GM10266 (cell line): ENCODE results near the gene LRRC70.
A peak's percentile ranks its signal among the peaks of the same experiment; 100 is the strongest.

Source experiments
- DNase-seq: peaks from one replicate; pipeline ENCODE4 v3.0.0; 2012; ENCODE audit errors: extremely low spot score
- TF ChIP-seq, protein P1 (sequence below): IDR thresholded peaks from 2 replicates; pipeline ENCODE4 v1.5.1; 2012; ENCODE audit warnings: mild to moderate bottlenecking, low read depth; ENCODE audit not compliant: control insufficient read depth, insufficient read depth; ENCODE audit errors: missing control alignments

Gene LRRC70

DNA sequence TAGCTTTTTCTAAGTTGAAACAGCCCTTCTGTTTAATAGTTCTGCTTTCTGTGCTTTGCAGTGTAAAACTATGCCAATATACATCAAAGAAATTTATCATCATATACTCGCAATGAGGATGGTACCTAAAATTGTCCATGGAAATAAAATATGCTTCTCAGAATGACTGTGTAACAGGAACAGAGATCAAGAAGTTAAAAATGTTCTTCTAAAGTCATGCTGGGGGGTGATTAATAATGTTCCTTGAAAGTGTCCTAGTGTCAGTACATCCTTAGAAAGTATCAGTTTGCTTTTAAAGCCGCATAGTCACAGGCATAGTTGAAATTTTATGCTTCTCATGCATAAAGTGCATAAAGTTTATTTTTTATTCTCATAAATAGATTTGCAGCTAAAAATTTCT, 4.0 kb upstream of the LRRC70 start:
- DNase-seq: peak; percentile 6
- TF ChIP-seq, protein P1, sequence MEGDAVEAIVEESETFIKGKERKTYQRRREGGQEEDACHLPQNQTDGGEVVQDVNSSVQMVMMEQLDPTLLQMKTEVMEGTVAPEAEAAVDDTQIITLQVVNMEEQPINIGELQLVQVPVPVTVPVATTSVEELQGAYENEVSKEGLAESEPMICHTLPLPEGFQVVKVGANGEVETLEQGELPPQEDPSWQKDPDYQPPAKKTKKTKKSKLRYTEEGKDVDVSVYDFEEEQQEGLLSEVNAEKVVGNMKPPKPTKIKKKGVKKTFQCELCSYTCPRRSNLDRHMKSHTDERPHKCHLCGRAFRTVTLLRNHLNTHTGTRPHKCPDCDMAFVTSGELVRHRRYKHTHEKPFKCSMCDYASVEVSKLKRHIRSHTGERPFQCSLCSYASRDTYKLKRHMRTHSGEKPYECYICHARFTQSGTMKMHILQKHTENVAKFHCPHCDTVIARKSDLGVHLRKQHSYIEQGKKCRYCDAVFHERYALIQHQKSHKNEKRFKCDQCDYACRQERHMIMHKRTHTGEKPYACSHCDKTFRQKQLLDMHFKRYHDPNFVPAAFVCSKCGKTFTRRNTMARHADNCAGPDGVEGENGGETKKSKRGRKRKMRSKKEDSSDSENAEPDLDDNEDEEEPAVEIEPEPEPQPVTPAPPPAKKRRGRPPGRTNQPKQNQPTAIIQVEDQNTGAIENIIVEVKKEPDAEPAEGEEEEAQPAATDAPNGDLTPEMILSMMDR: no peak

DNA sequence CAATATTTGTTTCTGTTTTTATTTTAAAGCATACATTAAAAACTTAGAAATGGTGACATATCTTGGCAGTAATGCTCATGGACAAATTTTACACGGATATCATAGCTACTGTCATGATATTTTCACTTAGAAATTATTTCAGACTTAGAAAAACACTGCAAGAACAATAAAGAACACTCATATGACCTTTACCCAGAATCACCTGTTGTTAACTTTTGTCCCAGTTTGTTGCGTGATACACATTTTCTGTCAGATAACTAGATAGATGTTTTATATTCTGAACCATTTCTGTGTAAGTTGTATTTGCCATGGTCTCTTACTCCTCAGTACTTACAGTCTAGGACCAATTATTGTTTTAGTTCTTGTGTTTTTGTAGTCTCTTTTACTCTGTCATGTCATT, 3.6 kb upstream of the LRRC70 start:
- no peak for DNase-seq
- TF ChIP-seq, protein P1: no peak

DNA sequence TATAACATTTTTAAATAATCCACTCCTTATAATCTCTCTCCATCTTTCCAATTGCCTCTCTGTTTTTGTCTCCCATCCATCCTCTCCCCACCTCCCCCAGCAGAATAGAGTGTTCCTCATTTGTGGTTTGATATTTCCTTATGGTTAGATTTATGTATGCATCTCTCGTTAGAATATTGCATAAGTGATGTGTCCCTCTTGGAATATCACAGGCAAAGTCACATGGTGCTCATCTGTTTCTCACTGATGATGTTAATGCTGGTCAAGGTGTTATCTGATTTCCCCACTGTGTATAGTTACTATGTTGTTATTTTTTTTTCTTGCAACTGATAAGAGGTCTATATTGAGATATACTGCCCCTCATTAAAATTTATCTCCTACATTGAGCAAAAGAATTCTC, 3.1 kb upstream of the LRRC70 start:
- TF ChIP-seq, protein P1: no peak
- DNase-seq: no peak

DNA sequence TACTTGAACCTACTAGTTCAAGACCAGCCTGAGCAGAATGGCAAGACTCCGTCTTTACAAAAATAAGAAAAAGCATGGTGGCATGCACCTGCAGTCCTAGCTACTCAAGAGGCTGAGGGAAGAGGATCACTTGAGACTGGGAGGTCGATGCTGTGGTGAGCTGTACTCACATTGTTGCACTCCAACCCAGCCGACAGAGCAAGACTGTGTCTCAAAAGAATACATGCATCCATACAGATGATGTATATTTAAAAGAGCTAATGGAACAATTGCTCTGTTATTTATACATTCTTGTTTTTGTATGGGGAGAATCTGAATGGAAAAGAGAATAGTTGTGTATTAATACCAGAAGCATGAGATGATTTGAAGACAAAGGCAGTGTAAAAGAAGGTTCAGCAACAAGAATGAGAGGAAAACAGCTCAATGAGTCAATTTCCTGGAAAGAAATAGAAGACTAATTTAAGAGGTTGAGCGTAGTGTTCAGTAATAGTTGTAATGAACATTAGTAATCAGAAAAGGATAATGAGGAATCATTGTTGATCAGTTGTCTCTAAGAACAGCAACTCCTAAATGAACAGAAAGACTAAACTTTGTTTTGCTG, 1.9 kb upstream of the LRRC70 start:
- TF ChIP-seq, protein P1: no peak
- DNase-seq: no peak

DNA sequence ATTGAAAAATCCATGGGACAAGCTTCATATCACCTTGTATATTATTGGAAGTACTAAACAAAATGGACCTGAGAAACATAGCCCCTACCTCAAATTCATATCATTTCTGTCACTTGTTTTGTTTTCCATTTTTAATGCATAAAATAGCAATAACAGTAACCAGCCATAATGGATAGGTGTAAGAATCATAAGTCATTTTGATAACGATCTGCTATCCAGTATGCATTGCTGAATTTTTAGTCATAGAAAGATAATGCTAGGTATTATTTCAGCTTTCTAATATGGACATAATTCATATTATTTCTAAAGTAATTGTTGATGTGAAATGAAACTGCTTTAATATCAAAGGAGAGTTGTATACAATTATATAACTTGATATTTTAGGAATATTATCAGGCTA, 1.1 kb upstream of the LRRC70 start:
- no peak for DNase-seq
- TF ChIP-seq, protein P1: no peak

DNA sequence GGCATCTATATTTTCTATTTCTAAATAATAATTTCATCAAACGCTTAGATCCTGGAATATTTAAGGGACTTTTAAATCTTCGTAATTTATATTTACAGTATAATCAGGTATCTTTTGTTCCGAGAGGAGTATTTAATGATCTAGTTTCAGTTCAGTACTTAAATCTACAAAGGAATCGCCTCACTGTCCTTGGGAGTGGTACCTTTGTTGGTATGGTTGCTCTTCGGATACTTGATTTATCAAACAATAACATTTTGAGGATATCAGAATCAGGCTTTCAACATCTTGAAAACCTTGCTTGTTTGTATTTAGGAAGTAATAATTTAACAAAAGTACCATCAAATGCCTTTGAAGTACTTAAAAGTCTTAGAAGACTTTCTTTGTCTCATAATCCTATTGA, 1.1 kb downstream of the LRRC70 start:
- no peak for DNase-seq
- TF ChIP-seq, protein P1: no peak

- no peak for DNase-seq
These were observed 3.4 kb downstream of the LRRC70 start for GRCh38 chr5:62581836-62582597.

More at GRCh38 chr5:62581836-62582597, 3.4 kb downstream of the LRRC70 start:
- TF ChIP-seq, protein P1: no peak
